Measurements from ENCODE around the gene NUP85. TPM values are rescaled to one million over a fixed set of nuclear protein-coding genes. Genes with fewer than 3 reads are reported as not detected.

NUP85 gene
- polyA plus RNA-seq, 1 donor from 2014 or later: 84.1 TPM

DNA sequence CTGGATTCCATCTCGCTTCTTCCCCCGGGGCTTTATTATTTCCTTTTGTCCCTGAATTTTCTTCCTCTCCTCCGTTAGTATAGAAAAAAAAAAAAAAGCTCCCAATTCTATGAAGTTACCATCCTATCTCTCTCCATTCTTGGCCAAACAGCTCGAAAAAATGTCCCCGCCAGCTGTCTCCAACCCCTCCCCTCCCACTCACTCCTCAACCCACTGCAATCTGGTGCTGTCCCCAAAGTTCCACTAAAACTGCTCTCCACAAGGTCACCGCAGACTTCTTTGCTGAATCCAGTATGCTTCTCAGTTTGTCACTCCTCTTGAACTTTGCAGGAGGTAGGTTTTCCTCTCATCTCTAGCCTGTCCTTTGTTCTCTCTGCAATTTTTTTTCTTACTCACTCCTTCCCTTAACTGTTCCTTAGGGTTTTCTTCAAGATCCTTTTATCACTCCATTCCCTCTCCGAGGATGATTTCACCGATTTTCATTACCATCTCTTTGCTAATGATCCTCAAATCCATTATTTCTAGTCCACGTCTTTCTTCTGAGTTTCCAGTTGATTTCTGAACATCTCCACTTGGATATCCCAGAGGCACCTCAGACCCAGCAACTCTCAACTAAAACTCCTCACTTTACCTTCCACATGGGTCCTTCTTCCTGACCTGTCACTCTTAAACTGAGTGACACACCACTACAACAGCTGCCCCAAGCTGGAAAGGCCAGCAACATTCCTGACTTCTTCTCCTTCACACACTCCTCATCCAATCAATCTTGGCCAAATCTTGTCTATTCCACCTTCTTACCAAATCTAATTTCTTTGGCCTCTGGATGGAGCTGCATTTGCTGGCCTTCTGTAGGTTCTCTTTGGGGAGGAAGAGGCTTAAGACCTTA lies 21.2 kb upstream of the NUP85 start:
- Histone ChIP-seq H3K27ac (ENCODE audit: low read length) (peak overlapping the region; percentile 99), H3K4me2 (ENCODE audit: low read length) (no peak overlapping the region), H2AFZ (ENCODE audit: low read depth, low read length) (no peak overlapping the region)

DNA sequence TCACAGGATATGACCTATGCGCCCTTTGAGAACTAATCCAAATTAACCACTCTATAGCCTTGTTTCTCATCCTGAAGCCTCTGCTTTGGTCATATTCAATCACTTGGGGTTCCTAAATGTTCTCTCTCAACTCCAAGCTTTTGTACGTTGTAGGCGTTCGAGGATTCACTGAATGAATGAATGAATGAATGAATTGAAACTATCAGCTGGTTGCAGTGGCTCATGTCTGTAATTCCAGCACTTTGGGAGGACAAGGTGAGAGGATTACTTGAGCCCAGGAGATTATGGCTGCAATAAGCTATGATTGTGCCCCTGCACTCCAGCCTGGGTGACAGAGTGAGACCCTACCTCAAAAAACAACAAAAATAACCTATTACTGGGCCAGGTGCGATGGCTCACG lies 16.9 kb upstream of the NUP85 start:
- Histone ChIP-seq H3K4me2 (ENCODE audit: low read length) (no peak overlapping the region), H3K4me3 (ENCODE audit: low read length) (no peak overlapping the region), H3F3A (ENCODE audit: insufficient read depth, low read length, poor library complexity, severe bottlenecking) (no peaks in the 10 kb centered on the region), H3K27ac (ENCODE audit: low read length) (no peak overlapping the region), H3K27me3 (ENCODE audit: insufficient read depth, low read depth, low read length) (no peaks in the 10 kb centered on the region), H3K9me3 (ENCODE audit: low read length) (no peaks in the 10 kb centered on the region), H3K9me2 (ENCODE audit: insufficient read depth, low read length) (no peaks in the 10 kb centered on the region), H3K9ac (ENCODE audit: low read length) (no peak overlapping the region), H3K36me3 (ENCODE audit: insufficient read depth, low read length) (no peaks in the 10 kb centered on the region), H2AFZ (ENCODE audit: low read depth, low read length) (no peak overlapping the region), H4K20me1 (ENCODE audit: insufficient read depth) (no peaks in the 10 kb centered on the region), H3K79me2 (replicated peaks; ENCODE audit: insufficient read depth, low read length) (no peaks in the 10 kb centered on the region)
- no peak for TF ChIP-seq MXI1 (conservative IDR thresholded peaks at IDR 0.05; ENCODE audit: poor library complexity, severe bottlenecking)
- TF ChIP-seq, protein P1, sequence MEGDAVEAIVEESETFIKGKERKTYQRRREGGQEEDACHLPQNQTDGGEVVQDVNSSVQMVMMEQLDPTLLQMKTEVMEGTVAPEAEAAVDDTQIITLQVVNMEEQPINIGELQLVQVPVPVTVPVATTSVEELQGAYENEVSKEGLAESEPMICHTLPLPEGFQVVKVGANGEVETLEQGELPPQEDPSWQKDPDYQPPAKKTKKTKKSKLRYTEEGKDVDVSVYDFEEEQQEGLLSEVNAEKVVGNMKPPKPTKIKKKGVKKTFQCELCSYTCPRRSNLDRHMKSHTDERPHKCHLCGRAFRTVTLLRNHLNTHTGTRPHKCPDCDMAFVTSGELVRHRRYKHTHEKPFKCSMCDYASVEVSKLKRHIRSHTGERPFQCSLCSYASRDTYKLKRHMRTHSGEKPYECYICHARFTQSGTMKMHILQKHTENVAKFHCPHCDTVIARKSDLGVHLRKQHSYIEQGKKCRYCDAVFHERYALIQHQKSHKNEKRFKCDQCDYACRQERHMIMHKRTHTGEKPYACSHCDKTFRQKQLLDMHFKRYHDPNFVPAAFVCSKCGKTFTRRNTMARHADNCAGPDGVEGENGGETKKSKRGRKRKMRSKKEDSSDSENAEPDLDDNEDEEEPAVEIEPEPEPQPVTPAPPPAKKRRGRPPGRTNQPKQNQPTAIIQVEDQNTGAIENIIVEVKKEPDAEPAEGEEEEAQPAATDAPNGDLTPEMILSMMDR (IDR thresholded peaks at IDR 0.05; ENCODE audit: poor library complexity, severe bottlenecking): no peak
- TF ChIP-seq POLR2AphosphoS5 (IDR thresholded peaks at IDR 0.05): no peak
- TF ChIP-seq TAF1 (IDR thresholded peaks at IDR 0.05; ENCODE audit: low read depth): no peak
- TF ChIP-seq RAD21 (conservative IDR thresholded peaks at IDR 0.05): no peak
- TF ChIP-seq, protein P2, sequence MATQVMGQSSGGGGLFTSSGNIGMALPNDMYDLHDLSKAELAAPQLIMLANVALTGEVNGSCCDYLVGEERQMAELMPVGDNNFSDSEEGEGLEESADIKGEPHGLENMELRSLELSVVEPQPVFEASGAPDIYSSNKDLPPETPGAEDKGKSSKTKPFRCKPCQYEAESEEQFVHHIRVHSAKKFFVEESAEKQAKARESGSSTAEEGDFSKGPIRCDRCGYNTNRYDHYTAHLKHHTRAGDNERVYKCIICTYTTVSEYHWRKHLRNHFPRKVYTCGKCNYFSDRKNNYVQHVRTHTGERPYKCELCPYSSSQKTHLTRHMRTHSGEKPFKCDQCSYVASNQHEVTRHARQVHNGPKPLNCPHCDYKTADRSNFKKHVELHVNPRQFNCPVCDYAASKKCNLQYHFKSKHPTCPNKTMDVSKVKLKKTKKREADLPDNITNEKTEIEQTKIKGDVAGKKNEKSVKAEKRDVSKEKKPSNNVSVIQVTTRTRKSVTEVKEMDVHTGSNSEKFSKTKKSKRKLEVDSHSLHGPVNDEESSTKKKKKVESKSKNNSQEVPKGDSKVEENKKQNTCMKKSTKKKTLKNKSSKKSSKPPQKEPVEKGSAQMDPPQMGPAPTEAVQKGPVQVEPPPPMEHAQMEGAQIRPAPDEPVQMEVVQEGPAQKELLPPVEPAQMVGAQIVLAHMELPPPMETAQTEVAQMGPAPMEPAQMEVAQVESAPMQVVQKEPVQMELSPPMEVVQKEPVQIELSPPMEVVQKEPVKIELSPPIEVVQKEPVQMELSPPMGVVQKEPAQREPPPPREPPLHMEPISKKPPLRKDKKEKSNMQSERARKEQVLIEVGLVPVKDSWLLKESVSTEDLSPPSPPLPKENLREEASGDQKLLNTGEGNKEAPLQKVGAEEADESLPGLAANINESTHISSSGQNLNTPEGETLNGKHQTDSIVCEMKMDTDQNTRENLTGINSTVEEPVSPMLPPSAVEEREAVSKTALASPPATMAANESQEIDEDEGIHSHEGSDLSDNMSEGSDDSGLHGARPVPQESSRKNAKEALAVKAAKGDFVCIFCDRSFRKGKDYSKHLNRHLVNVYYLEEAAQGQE (IDR thresholded peaks at IDR 0.05; ENCODE audit: borderline replicate concordance): no peak
- TF ChIP-seq EZH2 (IDR thresholded peaks at IDR 0.05; ENCODE audit: borderline replicate concordance, insufficient read depth, low read length, poor library complexity, severe bottlenecking): no peak
- TF ChIP-seq EP300 (conservative IDR thresholded peaks at IDR 0.05; ENCODE audit: poor library complexity, severe bottlenecking): no peak
- no peak for TF ChIP-seq SMC3 (conservative IDR thresholded peaks at IDR 0.05; ENCODE audit: poor library complexity)

More for the DNA sequence above, 21.2 kb upstream of the NUP85 start:
- H3K27me3 ChIP-seq (ENCODE audit: insufficient read depth, low read depth, low read length): no peaks in the 10 kb centered on the region
- H3K9ac ChIP-seq (ENCODE audit: low read length): no peak overlapping the region
- H3K36me3 ChIP-seq (ENCODE audit: insufficient read depth, low read length): no peaks in the 10 kb centered on the region
- H3F3A ChIP-seq (ENCODE audit: insufficient read depth, low read length, poor library complexity, severe bottlenecking): no peaks in the 10 kb centered on the region
- no peaks in the 10 kb centered on the region for H3K9me2 ChIP-seq (ENCODE audit: insufficient read depth, low read length)
- TF ChIP-seq EP300 (conservative IDR thresholded peaks at IDR 0.05; ENCODE audit: poor library complexity, severe bottlenecking): no peak
- no peak for TF ChIP-seq TAF1 (IDR thresholded peaks at IDR 0.05; ENCODE audit: low read depth)
- no peak for TF ChIP-seq POLR2AphosphoS5 (IDR thresholded peaks at IDR 0.05)
- no peak for TF ChIP-seq EZH2 (IDR thresholded peaks at IDR 0.05; ENCODE audit: borderline replicate concordance, insufficient read depth, low read length, poor library complexity, severe bottlenecking)
- TF ChIP-seq, protein P1 (IDR thresholded peaks at IDR 0.05; ENCODE audit: poor library complexity, severe bottlenecking): no peak
- no peak for TF ChIP-seq RAD21 (conservative IDR thresholded peaks at IDR 0.05)
- TF ChIP-seq SMC3 (conservative IDR thresholded peaks at IDR 0.05; ENCODE audit: poor library complexity): no peak
- TF ChIP-seq, protein P2 (IDR thresholded peaks at IDR 0.05; ENCODE audit: borderline replicate concordance): no peak
- TF ChIP-seq MXI1 (conservative IDR thresholded peaks at IDR 0.05; ENCODE audit: poor library complexity, severe bottlenecking): no peak
- H4K20me1 ChIP-seq (ENCODE audit: insufficient read depth): no peaks in the 10 kb centered on the region
- peaks cover 29% of the 10 kb centered on the region for H3K79me2 ChIP-seq (replicated peaks; ENCODE audit: insufficient read depth, low read length)
- H3K4me3 ChIP-seq (ENCODE audit: low read length): no peak overlapping the region
- no peaks in the 10 kb centered on the region for H3K9me3 ChIP-seq (ENCODE audit: low read length)
